Stimulated activated CD4-positive, alpha-beta T cell treated with anti-CD3 and anti-CD28 coated beads, Interleukin-2, amount 100 ng/mL, for 48 hours (primary cell): ENCODE results near the gene ZFPM1.

ENCODE experiments used
- DNase-seq, 2 donors: peaks; one replicate each; pipeline ENCODE4 v3.0.0-alpha.2; 2020

The ZFPM1 gene

GRCh38 chr16:88435437-88436355 lies 17.4 kb upstream of the ZFPM1 start:
- DNase-seq = no peak

- no peak for DNase-seq
These were observed 16.3 kb upstream of the ZFPM1 start for GRCh38 chr16:88436796-88437195.

- DNase-seq = peak; percentile 70 to 74
These were observed 15.6 kb upstream of the ZFPM1 start for GRCh38 chr16:88437367-88437964.

GRCh38 chr16:88438084-88438870 lies 14.8 kb upstream of the ZFPM1 start:
- DNase-seq = no peak

GRCh38 chr16:88439016-88439415 lies 14.1 kb upstream of the ZFPM1 start:
- DNase-seq = no peak

- no peak for DNase-seq
These were observed 13.4 kb upstream of the ZFPM1 start for GRCh38 chr16:88439706-88440105.

- no peak for DNase-seq
These were observed 13.0 kb upstream of the ZFPM1 start for GRCh38 chr16:88440111-88440510.

GRCh38 chr16:88440686-88441405 lies 12.2 kb upstream of the ZFPM1 start:
- DNase-seq = no peak

- DNase-seq = no peak
These were observed 11.6 kb upstream of the ZFPM1 start for GRCh38 chr16:88441460-88441859.

GRCh38 chr16:88442383-88442726 lies 10.7 kb upstream of the ZFPM1 start:
- DNase-seq = no peak

- DNase-seq = peak; percentile 77 to 80
These were observed 10.1 kb upstream of the ZFPM1 start for GRCh38 chr16:88442727-88443576.

GRCh38 chr16:88444826-88445582 lies 8.1 kb upstream of the ZFPM1 start:
- no peak for DNase-seq

- DNase-seq = no peak
These were observed 7.5 kb upstream of the ZFPM1 start for GRCh38 chr16:88445583-88445960.

GRCh38 chr16:88446061-88446460 lies 7.0 kb upstream of the ZFPM1 start:
- no peak for DNase-seq

- no peak for DNase-seq
These were observed 6.3 kb upstream of the ZFPM1 start for GRCh38 chr16:88446736-88447135.

GRCh38 chr16:88447881-88448280 lies 5.2 kb upstream of the ZFPM1 start:
- DNase-seq = no peak

GRCh38 chr16:88448461-88449266 lies 4.4 kb upstream of the ZFPM1 start:
- DNase-seq = no peak

GRCh38 chr16:88449267-88449561 lies 3.9 kb upstream of the ZFPM1 start:
- no peak for DNase-seq

- DNase-seq = peak in 1 of 2 donors; percentile 9
These were observed 1.2 kb upstream of the ZFPM1 start for GRCh38 chr16:88451586-88452481.
